Upper lobe of right lung (tissue), 1 donor: ENCODE results near the gene SPPL2B. TPM values are rescaled to one million over a fixed set of nuclear protein-coding genes. Genes with fewer than 3 reads are reported as not detected.
"Not testable (repeated sequence)": the region's sequence is repeated elsewhere in the genome, so short reads cannot be mapped to it uniquely, and the experiment has no call there.

Source experiments
- ATAC-seq: fragments of 200-7000 bp; cut with Tn5 transposase; one replicate; pipeline ENCODE4 v1.9.1; 2020; ENCODE audit warnings: mild to moderate bottlenecking, moderate library complexity
- DNase-seq: peaks from one replicate; pipeline ENCODE4 v3.0.0-alpha.2; 2020
- H3K27ac ChIP-seq: fragments of 200-600 bp; one replicate; pipeline ENCODE4 v1.8.0; 2022
- H3K27me3 ChIP-seq: fragments of 200-600 bp; one replicate; pipeline ENCODE4 v1.8.0; 2022; ENCODE audit warnings: mild to moderate bottlenecking
- H3K36me3 ChIP-seq: fragments of 200-600 bp; one replicate; pipeline ENCODE4 v1.8.0; 2022
- H3K4me1 ChIP-seq: fragments of 200-600 bp; one replicate; pipeline ENCODE4 v1.8.0; 2022
- H3K4me3 ChIP-seq: fragments of 200-600 bp; one replicate; pipeline ENCODE4 v1.8.0; 2022; ENCODE audit warnings: mild to moderate bottlenecking
- H3K9me3 ChIP-seq: fragments of 200-600 bp; one replicate; pipeline ENCODE4 v1.8.0; 2022
- CTCF ChIP-seq: fragments of 200-600 bp; IDR thresholded peaks from one replicate; pipeline ENCODE4 v1.8.0; 2022; ENCODE audit warnings: antibody characterized with exemption
- intact Hi-C: fragments of 100-400 bp; cut with DNase I; formaldehyde crosslinking; loops from one replicate; pipeline ENCODE4 v1.11.0; 2022
- total RNA-seq: library from RNA; stranded (reverse); fragmentation: NEBNext Ultra II Directional; extraction: Animal tissue kit (Norgen Biotek cat#: 25700); gene quantifications from one replicate; pipeline ENCODE4 v1.2.1, GENCODE V29; 2021
- donor health status: DM: no; HTN: yes; CAD: no; lungs with severe emphysema.

Gene SPPL2B
- total RNA-seq, 1 donor from 2014 or later: 50.9 TPM

- no peak for TF ChIP-seq CTCF
- ATAC-seq (peak; percentile 73), DNase-seq (no peak)
- Histone ChIP-seq H3K4me1 (no peaks in the 10 kb centered on the region), H3K27me3 (peaks cover 4% of the 10 kb centered on the region), H3K27ac (no peak overlapping the region), H3K4me3 (no peak overlapping the region), H3K36me3 (no peaks in the 10 kb centered on the region), H3K9me3 (no peaks in the 10 kb centered on the region)
- intact Hi-C loops: no loop called here
These were observed 66.2 kb downstream of the SPPL2B start for GRCh38 chr19:2394442-2395292.

- H3K27ac ChIP-seq, H3K9me3 ChIP-seq, H3K27me3 ChIP-seq, DNase-seq, H3K4me3 ChIP-seq, H3K4me1 ChIP-seq, ATAC-seq, intact Hi-C loops, H3K36me3 ChIP-seq: not testable (repeated sequence)
These were observed 66.9 kb downstream of the SPPL2B start for GRCh38 chr19:2395293-2395829.

GRCh38 chr19:2397173-2397572, 68.7 kb downstream of the SPPL2B start:
- H3K4me1 ChIP-seq, DNase-seq, intact Hi-C loops, H3K27me3 ChIP-seq, ATAC-seq, H3K4me3 ChIP-seq, H3K9me3 ChIP-seq, H3K36me3 ChIP-seq, H3K27ac ChIP-seq: not testable (repeated sequence)

GRCh38 chr19:2398735-2399305, 70.3 kb downstream of the SPPL2B start:
- no peak for TF ChIP-seq CTCF
- intact Hi-C loops: no loop called here
- DNase-seq (no peak), ATAC-seq (no peak)
- H3K4me1 ChIP-seq: no peaks in the 10 kb centered on the region
- no peak overlapping the region for H3K4me3 ChIP-seq
- no peaks in the 10 kb centered on the region for H3K9me3 ChIP-seq
- no peaks in the 10 kb centered on the region for H3K36me3 ChIP-seq
- H3K27ac ChIP-seq: no peak overlapping the region
- H3K27me3 ChIP-seq: peaks cover 4% of the 10 kb centered on the region

GRCh38 chr19:2399582-2399981, 71.1 kb downstream of the SPPL2B start:
- Histone ChIP-seq H3K9me3 (no peaks in the 10 kb centered on the region), H3K4me1 (no peaks in the 10 kb centered on the region), H3K27me3 (peaks cover 4% of the 10 kb centered on the region), H3K36me3 (no peaks in the 10 kb centered on the region), H3K27ac (no peak overlapping the region), H3K4me3 (no peak overlapping the region)
- DNase-seq (no peak), ATAC-seq (no peak)
- intact Hi-C loops: no loop called here
- no peak for TF ChIP-seq CTCF

Other genes starting within 250 kb of the SPPL2B start
- gene MOB3A, start 232.4 kb upstream of the SPPL2B start, total RNA-seq: 58.8 TPM
- 6.8 TPM for gene IZUMO4, start 231.8 kb upstream of the SPPL2B start, total RNA-seq
- gene AP3D1, start 177.1 kb upstream of the SPPL2B start, total RNA-seq: 109 TPM
- gene DOT1L, start 164.8 kb upstream of the SPPL2B start, total RNA-seq: 42.0 TPM
- 54.6 TPM for gene PLEKHJ1, start 92.4 kb upstream of the SPPL2B start, total RNA-seq
- gene SF3A2, start 91.9 kb upstream of the SPPL2B start, total RNA-seq: 67.1 TPM
- 6.1 TPM for gene AMH, start 79.4 kb upstream of the SPPL2B start, total RNA-seq
- gene JSRP1, start 72.3 kb upstream of the SPPL2B start, total RNA-seq: 1.1 TPM
- 4.5 TPM for gene PEAK3, start 46.5 kb upstream of the SPPL2B start, total RNA-seq
- gene LINGO3, start 20.5 kb upstream of the SPPL2B start, total RNA-seq: not detected
- 55.9 TPM for gene LSM7, start 98 bp upstream of the SPPL2B start, total RNA-seq
- not detected for gene TMPRSS9, start 31.6 kb downstream of the SPPL2B start, total RNA-seq
- gene TIMM13, start 98.9 kb downstream of the SPPL2B start, total RNA-seq: 61.0 TPM
- 22.0 TPM for gene LMNB2, start 128.3 kb downstream of the SPPL2B start, total RNA-seq
- 91.2 TPM for gene GADD45B, start 147.4 kb downstream of the SPPL2B start, total RNA-seq